GM21528 (cell line): ENCODE measurements around the gene HNF4A.

Experiments used
- ATAC-seq: cut with Tn5 transposase; IDR thresholded peaks from one replicate; pipeline ENCODE4 v1.9.1; 2021; ENCODE audit warnings: mild to moderate bottlenecking, moderate library complexity; ENCODE audit not compliant: unreplicated experiment, low FRiP score

HNF4A gene

GRCh38 chr20:44404204-44405181 lies 49.0 kb downstream of the HNF4A start:
- ATAC-seq = no peak

GRCh38 chr20:44405257-44405656 lies 49.8 kb downstream of the HNF4A start:
- no peak for ATAC-seq

DNA sequence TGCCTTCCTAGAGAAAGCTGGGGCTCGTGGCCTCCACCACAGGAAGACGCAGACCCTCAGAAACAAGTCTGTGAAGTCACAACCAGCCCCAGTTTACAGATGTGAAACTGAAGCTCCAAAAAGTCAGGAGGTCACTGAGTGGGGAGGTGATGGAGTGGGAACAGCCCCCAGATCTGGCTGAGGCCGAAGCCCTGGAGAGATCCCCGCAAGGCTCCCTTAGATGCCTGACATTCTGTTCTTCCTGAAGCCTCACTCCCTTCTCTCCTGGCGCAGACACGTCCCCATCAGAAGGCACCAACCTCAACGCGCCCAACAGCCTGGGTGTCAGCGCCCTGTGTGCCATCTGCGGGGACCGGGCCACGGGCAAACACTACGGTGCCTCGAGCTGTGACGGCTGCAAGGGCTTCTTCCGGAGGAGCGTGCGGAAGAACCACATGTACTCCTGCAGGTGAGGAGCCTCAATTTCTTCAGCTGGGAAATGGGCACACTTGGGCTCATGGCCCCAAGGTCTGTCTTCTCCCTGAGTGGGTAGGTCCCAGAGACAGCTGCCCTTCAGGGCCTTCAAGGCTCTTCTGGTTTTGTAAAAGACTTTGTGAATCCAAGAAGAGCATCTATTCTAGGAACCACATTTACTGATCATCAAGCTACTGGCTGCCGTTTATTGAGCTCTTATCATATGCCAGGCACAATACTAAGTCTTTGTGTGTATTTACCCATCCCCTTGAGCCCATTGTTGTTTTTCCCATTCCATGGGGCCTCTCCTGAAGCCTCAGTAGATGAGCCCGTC lies 50.5 kb downstream of the HNF4A start:
- no peak for ATAC-seq

DNA sequence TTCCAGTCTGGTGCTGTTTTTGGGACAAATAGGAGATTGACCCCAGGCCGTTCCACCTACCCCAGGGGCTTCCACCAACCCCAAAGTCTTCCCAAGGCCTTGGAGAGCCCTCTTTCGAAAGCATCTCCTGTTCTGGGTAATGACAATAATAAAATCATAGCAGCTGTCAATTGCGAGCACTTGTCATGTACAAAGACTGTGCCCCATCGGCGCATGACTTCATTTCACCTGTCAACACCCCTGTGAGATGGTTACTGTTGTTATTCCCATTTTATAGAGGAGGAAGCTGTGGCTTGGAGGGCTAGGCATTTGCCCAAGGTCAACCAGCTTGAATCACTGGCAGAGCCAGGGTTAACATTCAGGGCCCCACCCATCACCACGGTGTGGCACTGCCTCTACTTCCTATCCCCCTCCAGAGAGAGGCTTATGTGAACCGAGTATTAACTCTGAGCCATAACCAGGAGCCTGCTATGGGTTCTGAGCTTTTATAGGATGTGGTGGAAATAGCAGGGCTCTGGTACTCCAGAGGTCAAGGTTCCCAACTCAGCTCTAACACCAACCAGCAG lies 51.2 kb downstream of the HNF4A start:
- ATAC-seq = no peak

GRCh38 chr20:44407402-44408184 lies 52.1 kb downstream of the HNF4A start:
- ATAC-seq = no peak

DNA sequence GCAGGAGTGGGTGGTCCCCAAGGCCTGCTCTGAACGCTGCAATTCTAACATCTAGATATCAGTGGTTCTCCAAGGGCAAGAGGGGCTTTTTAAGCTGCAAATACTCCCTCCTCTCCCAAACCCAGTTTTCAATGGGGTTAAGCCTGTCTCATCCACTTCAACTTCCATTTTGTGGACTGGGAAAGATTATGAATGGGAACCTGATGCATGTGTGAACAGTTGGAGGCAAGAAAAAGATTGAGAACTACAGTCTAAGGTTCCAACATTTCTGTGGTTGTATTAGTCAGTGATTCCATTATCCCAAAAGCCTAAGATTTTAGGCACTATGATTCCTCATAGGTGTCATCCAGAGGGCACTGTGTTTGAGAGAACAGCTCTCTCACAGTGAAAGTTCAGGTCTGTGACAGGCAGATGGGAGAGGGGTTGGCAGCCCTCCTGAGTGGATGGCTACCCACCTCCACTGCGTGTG lies 53.7 kb downstream of the HNF4A start:
- no peak for ATAC-seq

DNA sequence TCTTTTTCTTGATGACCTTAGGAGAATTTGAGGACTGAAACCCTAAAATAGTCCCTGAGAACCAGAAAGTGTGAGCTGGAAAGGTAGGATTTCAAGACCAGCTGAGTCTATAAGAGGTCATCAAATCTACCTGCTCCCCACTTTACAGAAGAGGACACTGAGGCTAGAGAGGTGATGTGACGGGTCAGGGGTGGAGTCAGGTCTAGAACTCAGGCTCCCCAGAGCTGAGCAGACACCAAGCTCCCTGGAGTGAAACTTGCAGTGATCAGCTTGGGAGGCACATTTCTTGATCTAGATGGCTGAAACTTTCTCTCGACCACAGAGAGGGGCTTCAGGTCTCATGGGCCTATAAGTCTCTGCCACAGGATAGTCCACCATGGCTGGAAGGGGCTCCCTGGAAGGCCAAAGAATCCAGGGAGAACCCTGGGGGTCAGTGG lies 55.1 kb downstream of the HNF4A start:
- ATAC-seq = no peak

- no peak for ATAC-seq
Measured at GRCh38 chr20:44411020-44411756, 55.7 kb downstream of the HNF4A start.

DNA sequence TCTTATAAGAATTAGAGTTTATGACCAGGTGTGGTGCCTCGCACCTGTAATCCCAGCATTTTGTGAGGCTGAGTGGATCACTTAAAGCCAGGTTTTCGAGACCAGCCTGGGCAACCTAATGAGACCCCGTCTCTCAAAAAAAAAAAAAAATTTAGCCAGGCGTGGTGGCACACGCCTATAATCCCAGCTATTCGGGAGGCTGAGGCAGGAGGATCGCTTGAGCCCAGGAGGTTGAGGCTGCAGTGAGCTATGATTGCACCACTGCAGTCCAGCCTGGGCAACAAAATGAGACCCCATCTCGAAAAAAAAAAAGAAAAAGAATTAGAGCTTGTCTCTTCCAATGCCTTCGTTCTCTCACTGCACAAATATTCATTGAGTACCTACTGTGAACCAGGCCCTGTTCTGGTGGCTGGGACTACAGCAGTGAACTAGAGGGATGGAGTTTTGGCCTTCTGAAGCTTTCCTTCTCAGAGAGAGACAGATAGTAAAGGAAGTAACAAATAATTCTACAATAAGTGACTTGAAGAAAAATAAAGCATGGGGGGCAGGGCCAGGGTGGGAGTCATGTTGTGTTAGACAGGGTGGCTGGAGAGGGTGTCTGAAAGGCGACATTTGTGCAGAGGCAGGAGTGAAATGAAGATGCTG lies 56.4 kb downstream of the HNF4A start:
- no peak for ATAC-seq

- no peak for ATAC-seq
Measured at GRCh38 chr20:44412402-44413144, 57.1 kb downstream of the HNF4A start.

DNA sequence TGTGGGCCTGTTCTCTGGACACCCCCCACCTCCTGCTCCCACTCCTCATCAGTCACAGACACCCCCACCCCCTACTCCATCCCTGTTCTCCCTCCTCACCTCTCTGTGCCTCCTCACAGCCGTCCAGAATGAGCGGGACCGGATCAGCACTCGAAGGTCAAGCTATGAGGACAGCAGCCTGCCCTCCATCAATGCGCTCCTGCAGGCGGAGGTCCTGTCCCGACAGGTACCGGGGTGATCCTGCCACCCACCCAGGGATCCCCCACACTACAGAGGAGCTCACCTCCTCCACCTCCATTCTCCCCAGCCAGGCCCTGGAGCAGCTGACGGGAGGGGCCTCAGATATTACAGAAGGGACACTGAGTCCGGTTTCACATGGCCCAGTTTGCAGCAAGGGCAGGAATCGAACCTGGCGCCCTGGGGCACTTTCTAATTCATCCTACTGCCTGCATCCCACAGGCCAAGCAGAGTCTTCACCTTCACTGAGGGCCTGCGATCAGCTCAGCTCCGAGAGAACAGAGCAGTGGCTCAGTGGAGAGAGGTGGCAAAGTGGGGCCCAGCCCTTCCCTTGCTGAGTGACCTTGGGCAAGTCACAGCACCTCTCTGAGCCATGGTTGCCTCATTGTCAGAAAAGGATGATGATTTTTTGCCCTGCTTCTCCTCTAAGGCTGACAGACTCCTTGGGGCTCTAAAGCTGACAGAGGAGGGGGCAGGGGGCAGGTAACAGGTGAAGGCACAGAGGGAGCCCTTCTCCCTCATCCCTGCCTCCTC lies 58.3 kb downstream of the HNF4A start:
- ATAC-seq = no peak

DNA sequence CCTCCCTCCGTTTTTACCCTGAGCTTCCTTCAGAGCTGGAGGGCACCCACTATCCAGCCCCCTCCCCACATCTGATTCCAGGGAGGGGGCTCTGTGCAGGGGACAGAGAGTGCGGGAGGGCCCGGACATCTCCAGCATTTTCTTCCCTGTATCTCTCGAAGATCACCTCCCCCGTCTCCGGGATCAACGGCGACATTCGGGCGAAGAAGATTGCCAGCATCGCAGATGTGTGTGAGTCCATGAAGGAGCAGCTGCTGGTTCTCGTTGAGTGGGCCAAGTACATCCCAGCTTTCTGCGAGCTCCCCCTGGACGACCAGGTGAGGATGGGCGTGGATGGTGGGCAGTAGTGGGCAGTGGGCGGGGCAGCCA lies 58.8 kb downstream of the HNF4A start:
- no peak for ATAC-seq

- no peak for ATAC-seq
Measured at GRCh38 chr20:44414808-44415207, 59.3 kb downstream of the HNF4A start.

DNA sequence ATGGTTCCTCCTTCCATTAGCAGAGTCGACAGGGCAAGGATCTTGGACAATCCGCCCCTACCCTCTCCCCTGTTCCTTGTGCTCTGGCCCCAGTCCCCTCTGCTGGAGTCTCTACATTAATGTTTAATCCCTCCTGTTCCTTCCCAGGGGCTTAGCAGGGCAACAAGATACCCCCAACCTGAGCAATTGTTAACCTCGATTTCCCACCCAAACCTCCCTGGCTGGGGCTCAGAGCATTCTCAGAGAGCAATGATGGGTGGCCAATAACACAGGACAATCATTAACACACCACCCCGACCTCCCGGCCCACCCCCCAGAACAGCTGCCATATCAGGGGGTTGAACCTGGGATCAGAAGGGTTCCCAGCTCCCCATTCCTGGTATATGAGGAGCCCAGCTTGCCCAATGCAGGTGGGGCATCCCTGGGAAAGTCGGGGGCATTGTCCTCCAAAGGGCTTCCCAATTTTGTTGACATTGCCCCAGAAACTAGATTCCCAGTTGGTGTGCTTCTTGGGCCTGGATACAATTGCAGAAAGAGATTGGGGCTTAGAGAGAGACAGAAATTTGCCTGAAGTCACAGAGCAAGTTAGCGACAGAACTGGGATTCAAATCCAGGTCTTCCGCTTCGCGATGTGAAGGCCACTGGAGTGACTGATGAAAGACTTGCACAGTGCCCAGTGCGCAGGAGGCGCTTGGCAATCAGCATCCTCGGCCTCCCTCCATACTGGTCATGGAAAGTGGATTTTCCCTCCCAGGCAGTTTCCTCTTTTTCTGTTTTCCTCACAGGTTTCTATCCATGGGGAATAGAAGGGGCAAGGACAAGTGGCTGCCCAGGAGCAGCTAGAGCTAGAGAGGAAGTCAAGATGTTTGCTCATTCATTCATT lies 60.6 kb downstream of the HNF4A start:
- no peak for ATAC-seq

DNA sequence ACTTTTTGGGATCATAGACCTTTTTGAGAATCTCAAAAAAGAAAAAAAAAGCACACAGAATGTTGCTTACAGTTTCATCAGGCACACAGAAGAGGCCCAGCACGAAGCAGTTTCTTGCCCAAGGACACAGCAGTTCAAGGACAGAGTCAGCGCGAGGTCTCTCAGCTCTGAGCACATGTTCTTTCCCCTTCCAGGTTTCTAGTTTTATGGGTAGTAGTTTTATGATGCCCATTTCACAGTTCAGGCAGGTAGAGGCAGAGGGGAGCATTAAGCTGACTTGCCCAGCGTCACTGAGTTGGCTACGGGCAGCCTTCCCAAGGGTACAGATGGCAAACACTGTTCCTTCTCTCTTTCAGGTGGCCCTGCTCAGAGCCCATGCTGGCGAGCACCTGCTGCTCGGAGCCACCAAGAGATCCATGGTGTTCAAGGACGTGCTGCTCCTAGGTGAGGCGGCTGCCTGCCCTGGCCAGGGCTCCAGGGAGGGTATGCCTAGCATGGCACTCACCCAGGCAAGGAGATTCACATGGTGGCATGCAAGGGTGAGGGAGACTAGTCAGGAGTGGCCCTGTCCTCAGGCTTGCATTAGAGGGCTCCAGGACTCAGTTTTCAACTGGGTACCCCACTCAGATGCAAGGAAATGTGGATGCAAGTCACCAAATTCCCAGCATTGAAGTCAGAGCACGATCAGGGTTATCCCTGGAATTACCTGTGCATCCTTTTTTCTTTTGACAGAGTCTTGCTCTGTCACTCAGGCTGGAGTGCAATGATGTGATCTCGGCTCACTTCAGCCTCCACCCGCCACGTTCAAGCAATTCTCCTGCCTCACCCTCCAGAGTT lies 62.8 kb downstream of the HNF4A start:
- ATAC-seq = no peak
